ENCODE data around the gene RPF1.
A peak's percentile ranks its signal among the peaks of the same experiment; 100 is the strongest.

GRCh38 chr1:84510668-84511067 is 31.6 kb downstream of the RPF1 start:
- TF ChIP-seq ZNF701 (tag by site-specific recombination; IDR thresholded peaks at IDR 0.05) = no peak
- TF ChIP-seq, protein P1, sequence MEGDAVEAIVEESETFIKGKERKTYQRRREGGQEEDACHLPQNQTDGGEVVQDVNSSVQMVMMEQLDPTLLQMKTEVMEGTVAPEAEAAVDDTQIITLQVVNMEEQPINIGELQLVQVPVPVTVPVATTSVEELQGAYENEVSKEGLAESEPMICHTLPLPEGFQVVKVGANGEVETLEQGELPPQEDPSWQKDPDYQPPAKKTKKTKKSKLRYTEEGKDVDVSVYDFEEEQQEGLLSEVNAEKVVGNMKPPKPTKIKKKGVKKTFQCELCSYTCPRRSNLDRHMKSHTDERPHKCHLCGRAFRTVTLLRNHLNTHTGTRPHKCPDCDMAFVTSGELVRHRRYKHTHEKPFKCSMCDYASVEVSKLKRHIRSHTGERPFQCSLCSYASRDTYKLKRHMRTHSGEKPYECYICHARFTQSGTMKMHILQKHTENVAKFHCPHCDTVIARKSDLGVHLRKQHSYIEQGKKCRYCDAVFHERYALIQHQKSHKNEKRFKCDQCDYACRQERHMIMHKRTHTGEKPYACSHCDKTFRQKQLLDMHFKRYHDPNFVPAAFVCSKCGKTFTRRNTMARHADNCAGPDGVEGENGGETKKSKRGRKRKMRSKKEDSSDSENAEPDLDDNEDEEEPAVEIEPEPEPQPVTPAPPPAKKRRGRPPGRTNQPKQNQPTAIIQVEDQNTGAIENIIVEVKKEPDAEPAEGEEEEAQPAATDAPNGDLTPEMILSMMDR (tag by site-specific recombination; IDR thresholded peaks at IDR 0.05) = no peak
- TF ChIP-seq, protein P2, sequence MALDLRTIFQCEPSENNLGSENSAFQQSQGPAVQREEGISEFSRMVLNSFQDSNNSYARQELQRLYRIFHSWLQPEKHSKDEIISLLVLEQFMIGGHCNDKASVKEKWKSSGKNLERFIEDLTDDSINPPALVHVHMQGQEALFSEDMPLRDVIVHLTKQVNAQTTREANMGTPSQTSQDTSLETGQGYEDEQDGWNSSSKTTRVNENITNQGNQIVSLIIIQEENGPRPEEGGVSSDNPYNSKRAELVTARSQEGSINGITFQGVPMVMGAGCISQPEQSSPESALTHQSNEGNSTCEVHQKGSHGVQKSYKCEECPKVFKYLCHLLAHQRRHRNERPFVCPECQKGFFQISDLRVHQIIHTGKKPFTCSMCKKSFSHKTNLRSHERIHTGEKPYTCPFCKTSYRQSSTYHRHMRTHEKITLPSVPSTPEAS (tag by site-specific recombination; IDR thresholded peaks at IDR 0.05) = no peak
- no peak for TF ChIP-seq PBX3 (CRISPR knock-in tag; IDR thresholded peaks at IDR 0.05)
- no peak for TF ChIP-seq ZSCAN18 (tag by site-specific recombination; IDR thresholded peaks at IDR 0.05)
- no peak for TF ChIP-seq GFI1B (tag by site-specific recombination; IDR thresholded peaks at IDR 0.05)
- TF ChIP-seq ZNF521 (tag by site-specific recombination; IDR thresholded peaks at IDR 0.05) = no peak
- TF ChIP-seq ZNF174 (tag by site-specific recombination; IDR thresholded peaks at IDR 0.05) = no peak
- TF ChIP-seq ZNF837 (tag by site-specific recombination; IDR thresholded peaks at IDR 0.05) = no peak
- TF ChIP-seq SCRT2 (tag by site-specific recombination; IDR thresholded peaks at IDR 0.05) = peak; percentile 92
- TF ChIP-seq ZBTB49 (tag by site-specific recombination; IDR thresholded peaks at IDR 0.05; ENCODE audit: low read depth) = no peak
- TF ChIP-seq ZNF529 (tag by site-specific recombination; IDR thresholded peaks at IDR 0.05; ENCODE audit: insufficient replicate concordance) = no peak
